MG63 (cell line): ENCODE measurements around the gene LHX3. TPM values are rescaled to one million over a fixed set of nuclear protein-coding genes. Genes with fewer than 3 reads are reported as not detected.
A peak's percentile ranks its signal among the peaks of the same experiment; 100 is the strongest.
"Not testable (repeated sequence)": the region's sequence is repeated elsewhere in the genome, so short reads cannot be mapped to it uniquely, and the experiment has no call there.

ENCODE experiments used
- DNase-seq: peaks from one replicate; pipeline ENCODE4 v3.0.0-alpha.2; 2020
- H3K27me3 ChIP-seq: fragments of 250-450 bp; sonication (Bioruptor Pico); 2 replicates; pipeline ENCODE4 v1.5.1; 2020; ENCODE audit warnings: mild to moderate bottlenecking, moderate library complexity
- H3K36me3 ChIP-seq: fragments of 250-450 bp; sonication (Bioruptor Pico); 2 replicates; pipeline ENCODE4 v1.5.1; 2020; ENCODE audit warnings: mild to moderate bottlenecking, moderate library complexity
- H3K4me3 ChIP-seq: fragments of 250-450 bp; sonication (Bioruptor Pico); 2 replicates; pipeline ENCODE4 v1.5.1; 2020; ENCODE audit warnings: mild to moderate bottlenecking, moderate library complexity
- H3K9me3 ChIP-seq: fragments of 250-450 bp; sonication (Bioruptor Pico); 2 replicates; pipeline ENCODE4 v1.5.1; 2020; ENCODE audit warnings: mild to moderate bottlenecking, moderate library complexity
- total RNA-seq: library from RNA; depleted of rRNA; stranded (reverse); fragments of >200 nt; shearing (Covaris generic); gene quantifications from 2 replicates; pipeline ENCODE4 v1.2.3, GENCODE V29; 2014; ENCODE audit warnings: low replicate concordance

LHX3 gene
- total RNA-seq, 1 experiment from 2014 or later = not detected

GRCh38 chr9:136244122-136244968, 39.4 kb upstream of the LHX3 start:
- DNase-seq = no peak
- Histone ChIP-seq H3K4me3 (peak overlapping the region; percentile 91), H3K9me3 (no peaks in the 10 kb centered on the region), H3K36me3 (peaks cover 7% of the 10 kb centered on the region; the same call in 1 of the 2 replicates), H3K27me3 (no peaks in the 10 kb centered on the region)

- Histone ChIP-seq H3K36me3 (peaks cover 7% of the 10 kb centered on the region; the same call in 1 of the 2 replicates), H3K4me3 (no peak overlapping the region), H3K27me3 (no peaks in the 10 kb centered on the region), H3K9me3 (no peaks in the 10 kb centered on the region)
- DNase-seq = no peak
These were observed 38.7 kb upstream of the LHX3 start for GRCh38 chr9:136243631-136244030.

GRCh38 chr9:136242918-136243525, 38.1 kb upstream of the LHX3 start:
- no peak for DNase-seq
- Histone ChIP-seq H3K36me3 (peaks cover 7% of the 10 kb centered on the region; the same call in 1 of the 2 replicates), H3K9me3 (no peaks in the 10 kb centered on the region), H3K4me3 (no peak overlapping the region), H3K27me3 (no peaks in the 10 kb centered on the region)

GRCh38 chr9:136242248-136242647, 37.3 kb upstream of the LHX3 start:
- Histone ChIP-seq H3K36me3 (peaks cover 7% of the 10 kb centered on the region; the same call in 1 of the 2 replicates), H3K4me3 (no peak overlapping the region), H3K9me3 (no peaks in the 10 kb centered on the region), H3K27me3 (no peaks in the 10 kb centered on the region)
- no peak for DNase-seq

GRCh38 chr9:136241542-136241941, 36.6 kb upstream of the LHX3 start:
- no peak for DNase-seq
- H3K4me3 ChIP-seq = no peak overlapping the region
- H3K9me3 ChIP-seq = no peaks in the 10 kb centered on the region
- peaks cover 7% of the 10 kb centered on the region; the same call in 1 of the 2 replicates for H3K36me3 ChIP-seq
- no peaks in the 10 kb centered on the region for H3K27me3 ChIP-seq

- Histone ChIP-seq H3K9me3 (no peaks in the 10 kb centered on the region), H3K27me3 (no peaks in the 10 kb centered on the region), H3K36me3 (peaks cover 7% of the 10 kb centered on the region; the same call in 1 of the 2 replicates), H3K4me3 (no peak overlapping the region)
- DNase-seq = no peak
These were observed 36.0 kb upstream of the LHX3 start for GRCh38 chr9:136240941-136241340.

- Histone ChIP-seq H3K4me3 (no peak overlapping the region), H3K27me3 (no peaks in the 10 kb centered on the region), H3K36me3 (peaks cover 7% of the 10 kb centered on the region; the same call in 1 of the 2 replicates)
These were observed 35.0 kb upstream of the LHX3 start for GRCh38 chr9:136239983-136240330.

GRCh38 chr9:136239135-136239982, 34.4 kb upstream of the LHX3 start:
- Histone ChIP-seq H3K9me3 (no peaks in the 10 kb centered on the region), H3K27me3 (no peaks in the 10 kb centered on the region), H3K4me3 (no peak overlapping the region), H3K36me3 (peaks cover 7% of the 10 kb centered on the region; the same call in 1 of the 2 replicates)
- no peak for DNase-seq

More at GRCh38 chr9:136239983-136240330, 35.0 kb upstream of the LHX3 start:
- H3K9me3 ChIP-seq = no peaks in the 10 kb centered on the region
- no peak for DNase-seq

- no peak overlapping the region for H3K4me3 ChIP-seq
These were observed 33.4 kb upstream of the LHX3 start for GRCh38 chr9:136238342-136238732.

GRCh38 chr9:136237486-136238341, 32.8 kb upstream of the LHX3 start:
- no peak for DNase-seq
- H3K36me3 ChIP-seq = 0 out of 2 replicates have a peak, but pooled peaks cover under 1% of the 10 kb centered on the region
- no peak overlapping the region for H3K4me3 ChIP-seq
- H3K27me3 ChIP-seq = no peaks in the 10 kb centered on the region
- no peaks in the 10 kb centered on the region for H3K9me3 ChIP-seq

More at GRCh38 chr9:136238342-136238732, 33.4 kb upstream of the LHX3 start:
- no peak for DNase-seq
- H3K9me3 ChIP-seq = no peaks in the 10 kb centered on the region
- H3K36me3 ChIP-seq = peaks cover 4% of the 10 kb centered on the region; the same call in 1 of the 2 replicates
- no peaks in the 10 kb centered on the region for H3K27me3 ChIP-seq

- not testable (repeated sequence) for H3K36me3 ChIP-seq, H3K4me3 ChIP-seq, DNase-seq, H3K9me3 ChIP-seq, H3K27me3 ChIP-seq
These were observed 31.8 kb upstream of the LHX3 start for GRCh38 chr9:136236471-136237410.

- DNase-seq = no peak
- H3K36me3 ChIP-seq = no peaks in the 10 kb centered on the region
- H3K9me3 ChIP-seq = no peaks in the 10 kb centered on the region
- H3K4me3 ChIP-seq = no peak overlapping the region
- no peaks in the 10 kb centered on the region for H3K27me3 ChIP-seq
These were observed 31.0 kb upstream of the LHX3 start for GRCh38 chr9:136235709-136236455.

GRCh38 chr9:136235171-136235570, 30.2 kb upstream of the LHX3 start:
- Histone ChIP-seq H3K27me3 (no peaks in the 10 kb centered on the region), H3K9me3 (no peaks in the 10 kb centered on the region), H3K4me3 (no peak overlapping the region), H3K36me3 (no peaks in the 10 kb centered on the region)
- DNase-seq = no peak

- Histone ChIP-seq H3K27me3 (no peaks in the 10 kb centered on the region), H3K36me3 (no peaks in the 10 kb centered on the region), H3K9me3 (no peaks in the 10 kb centered on the region), H3K4me3 (no peak overlapping the region)
- no peak for DNase-seq
These were observed 29.7 kb upstream of the LHX3 start for GRCh38 chr9:136234597-136234996.
